ENCODE data around the gene ACBD4.
A peak's percentile ranks its signal among the peaks of the same experiment; 100 is the strongest.

ACBD4 gene

GRCh38 chr17:45135192-45135977, at the start of gene ACBD4 (continued):
- TF ChIP-seq ZNF24 (tag by site-specific recombination; IDR thresholded peaks at IDR 0.05) (no peak), HOXA7 (CRISPR knock-in tag; IDR thresholded peaks at IDR 0.05; ENCODE audit: borderline replicate concordance) (peak; percentile 96), BCL11B (tag by site-specific recombination; IDR thresholded peaks at IDR 0.05; ENCODE audit: low read depth) (peak; percentile 56), ZFP69B (tag by site-specific recombination; IDR thresholded peaks at IDR 0.05) (peak; percentile 55; the same call in 1 of the 2 replicates), SCRT2 (tag by site-specific recombination; IDR thresholded peaks at IDR 0.05) (peak; percentile 77), ZNF324 (tag by site-specific recombination; IDR thresholded peaks at IDR 0.05) (peak; percentile 74; the same call in 1 of the 2 replicates), ZBTB8A (tag by site-specific recombination; IDR thresholded peaks at IDR 0.05) (peak; percentile 70), ZNF843 (tag by site-specific recombination; IDR thresholded peaks at IDR 0.05) (no peak), ZNF292 (tag by site-specific recombination; IDR thresholded peaks at IDR 0.05; ENCODE audit: borderline replicate concordance, low read depth) (no peak), SP2 (tag by site-specific recombination; IDR thresholded peaks at IDR 0.05) (peak; percentile 88), ZNF350 (tag by site-specific recombination; IDR thresholded peaks at IDR 0.05) (no peak), ZFP37 (tag by site-specific recombination; IDR thresholded peaks at IDR 0.05) (0 out of 2 replicates have a peak, but pooled peaks have one; percentile 71), CTCF (tag by site-specific recombination; IDR thresholded peaks at IDR 0.05) (peak; percentile 100), HIC1 (tag by site-specific recombination; IDR thresholded peaks at IDR 0.05) (peak; percentile 93), KLF10 (tag by site-specific recombination; IDR thresholded peaks at IDR 0.05) (peak; percentile 64; the same call in 1 of the 2 replicates), YY1 (tag by site-specific recombination; IDR thresholded peaks at IDR 0.05) (peak; percentile 29; the same call in 1 of the 2 replicates), ZNF248 (tag by site-specific recombination; IDR thresholded peaks at IDR 0.05) (no peak), ZNF629 (tag by site-specific recombination; IDR thresholded peaks at IDR 0.05) (peak; percentile 82)

GRCh38 chr17:45086391-45086790, 49.1 kb upstream of the ACBD4 start:
- TF ChIP-seq ZNF169 (tag by site-specific recombination; IDR thresholded peaks at IDR 0.05): no peak
- no peak for TF ChIP-seq ZEB2 (tag by site-specific recombination; IDR thresholded peaks at IDR 0.05)
- no peak for TF ChIP-seq CTCF (tag by site-specific recombination; IDR thresholded peaks at IDR 0.05)
- no peak for TF ChIP-seq AEBP2 (tag by site-specific recombination; IDR thresholded peaks at IDR 0.05; ENCODE audit: borderline replicate concordance)
- no peak for TF ChIP-seq SP3 (tag by site-specific recombination; IDR thresholded peaks at IDR 0.05)
- TF ChIP-seq ZNF350 (tag by site-specific recombination; IDR thresholded peaks at IDR 0.05): no peak
- TF ChIP-seq ZNF10 (tag by site-specific recombination; IDR thresholded peaks at IDR 0.05): no peak
- no peak for TF ChIP-seq KLF17 (tag by site-specific recombination; IDR thresholded peaks at IDR 0.05)
- no peak for TF ChIP-seq ZNF274 (IDR thresholded peaks at IDR 0.05; ENCODE audit: low read length)
- TF ChIP-seq ZNF274 (tag by site-specific recombination; IDR thresholded peaks at IDR 0.05; ENCODE audit: borderline replicate concordance): no peak
- no peak for TF ChIP-seq ZFP3 (tag by site-specific recombination; IDR thresholded peaks at IDR 0.05; ENCODE audit: low read depth)
- no peak for TF ChIP-seq ZNF214 (tag by site-specific recombination; IDR thresholded peaks at IDR 0.05; ENCODE audit: borderline replicate concordance)
- ChIA-PET POLR2A (interaction anchor here (0.6 to 0.7 kb wide), 3 partner anchors 25 to 1060 kb away, joined by 3 to 4 read pairs (median 3); no protein-coding TSS in a partner anchor), CTCF (interaction anchor here (2.4 to 6.9 kb wide), 2 partner anchors 12 to 49 kb away, joined by 9 to 71 read pairs; partner anchors contain the start of gene ACBD4)
- H3K27ac ChIP-seq (ENCODE audit: extremely low read depth, low read depth, low read length): no peak overlapping the region
- H3K36me3 ChIP-seq (ENCODE audit: control insufficient read depth in 2 of 2, insufficient read depth in 1 of 2, low read length in 2 of 2): peaks cover 83 to 88% of the 10 kb centered on the region in 2 experiments
- no peaks in the 10 kb centered on the region for H3K9me3 ChIP-seq (ENCODE audit: control insufficient read depth, insufficient read depth, low read depth, low read length)
- no peaks in the 10 kb centered on the region for H3K4me1 ChIP-seq (ENCODE audit: control insufficient read depth, insufficient read depth, low read length)
- no peak overlapping the region for H3K4me3 ChIP-seq (ENCODE audit: low read depth, low read length)

Measured in HEK293 (cell line).